Smooth muscle cell (in vitro differentiated cells): Measurements from ENCODE around the gene SAT1. TPM values are rescaled to one million over a fixed set of nuclear protein-coding genes. Genes with fewer than 3 reads are reported as not detected.

Source experiments
- DNase-seq: peaks from one replicate; lab custom pipeline; 2025; ENCODE audit not compliant: unreplicated experiment; lab: John Stamatoyannopoulos, UW
- H2AFZ ChIP-seq: fragments of 200-600 bp; sonication (generic); 2 replicates; pipeline ENCODE4 v1.6.0; 2016; ENCODE audit warnings: antibody characterized with exemption, low read depth, mild to moderate bottlenecking
- H3F3A ChIP-seq: fragments of 200-600 bp; sonication (generic); 2 replicates; pipeline ENCODE4 v1.6.0; 2017; ENCODE audit warnings: antibody characterized with exemption, low read depth
- H3K27ac ChIP-seq: fragments of 200-600 bp; sonication (generic); 2 replicates; pipeline ENCODE4 v1.5.1; 2016; ENCODE audit warnings: low read depth, mild to moderate bottlenecking
- H3K27me3 ChIP-seq: fragments of 200-600 bp; sonication (generic); 2 replicates; pipeline ENCODE4 v1.6.1; 2016; ENCODE audit warnings: low read depth, mild to moderate bottlenecking
- H3K36me3 ChIP-seq: fragments of 200-600 bp; sonication (generic); 2 replicates; pipeline ENCODE4 v1.5.1; 2016; ENCODE audit warnings: low read depth
- H3K4me1 ChIP-seq: fragments of 200-600 bp; sonication (generic); 2 replicates; pipeline ENCODE4 v1.5.1; 2016; ENCODE audit warnings: low read depth
- H3K4me2 ChIP-seq: fragments of 200-600 bp; sonication (generic); 2 replicates; pipeline ENCODE4 v1.6.0; 2016; ENCODE audit warnings: mild to moderate bottlenecking
- H3K4me3 ChIP-seq: fragments of 200-600 bp; sonication (generic); 2 replicates; pipeline ENCODE4 v1.5.1; 2016; ENCODE audit warnings: mild to moderate bottlenecking
- H3K79me2 ChIP-seq: fragments of 200-600 bp; sonication (generic); 2 replicates; pipeline ENCODE4 v1.6.0; 2016; ENCODE audit warnings: low read depth, mild to moderate bottlenecking
- H3K9ac ChIP-seq: fragments of 200-600 bp; sonication (generic); 2 replicates; pipeline ENCODE4 v1.6.0; 2016; ENCODE audit warnings: low read depth
- H3K9me3 ChIP-seq: fragments of 200-600 bp; sonication (generic); replicated peaks from 2 replicates; pipeline ENCODE4 v1.5.1; 2016; ENCODE audit warnings: low read depth
- H4K20me1 ChIP-seq: fragments of 200-600 bp; sonication (generic); 2 replicates; pipeline ENCODE4 v1.6.0; 2016; ENCODE audit warnings: low read depth
- WGBS: methylation state at CpG from one replicate; pipeline ENCODE4 v1.1.7; 2016; ENCODE audit warnings: low lambda C conversion rate; 5-methylcytosine and 5-hydroxymethylcytosine counted together
- polyA plus RNA-seq: library from polyadenylated mRNA; unstranded; fragments of >200 nt; fragmentation: Nextera tagmentation; extraction: Ambion mirVana; gene quantifications from 2 replicates; pipeline ENCODE4 v1.2.1, GENCODE V29; 2016
- total RNA-seq: library from RNA; depleted of rRNA; stranded (reverse); fragments of >200 nt; gene quantifications from 2 replicates; pipeline ENCODE4 v1.2.3, GENCODE V29; 2014
- TF ChIP-seq, protein P1 (sequence below): fragments of 200-600 bp; sonication (generic); IDR thresholded peaks from 2 replicates; pipeline ENCODE4 v1.5.1; 2017; ENCODE audit warnings: borderline replicate concordance, mild to moderate bottlenecking, antibody characterized with exemption; ENCODE audit not compliant: insufficient read depth, poor library complexity, severe bottlenecking

Gene SAT1
- total and polyA plus RNA-seq, 2 experiments from 2014 or later = 399 to 777 TPM

DNA sequence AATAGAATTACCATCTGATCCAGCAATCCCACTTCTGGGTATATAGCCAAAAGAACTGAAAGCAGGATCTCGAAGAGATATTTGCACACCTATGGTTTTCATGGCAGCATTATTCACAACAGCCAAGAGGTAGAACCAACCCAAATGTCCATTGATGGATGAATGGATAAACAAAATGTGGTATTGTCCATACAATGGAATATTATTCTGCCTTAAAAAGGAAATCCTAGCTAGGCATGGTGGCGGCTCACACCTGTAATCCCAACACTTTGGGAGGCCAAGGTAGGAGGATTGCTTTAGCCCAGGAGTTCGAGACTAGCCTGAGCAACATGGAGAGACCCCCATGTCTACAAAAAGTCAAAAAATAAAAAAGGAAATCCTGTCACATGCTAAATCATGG lies 27.3 kb downstream of the SAT1 start:
- TF ChIP-seq, protein P1, sequence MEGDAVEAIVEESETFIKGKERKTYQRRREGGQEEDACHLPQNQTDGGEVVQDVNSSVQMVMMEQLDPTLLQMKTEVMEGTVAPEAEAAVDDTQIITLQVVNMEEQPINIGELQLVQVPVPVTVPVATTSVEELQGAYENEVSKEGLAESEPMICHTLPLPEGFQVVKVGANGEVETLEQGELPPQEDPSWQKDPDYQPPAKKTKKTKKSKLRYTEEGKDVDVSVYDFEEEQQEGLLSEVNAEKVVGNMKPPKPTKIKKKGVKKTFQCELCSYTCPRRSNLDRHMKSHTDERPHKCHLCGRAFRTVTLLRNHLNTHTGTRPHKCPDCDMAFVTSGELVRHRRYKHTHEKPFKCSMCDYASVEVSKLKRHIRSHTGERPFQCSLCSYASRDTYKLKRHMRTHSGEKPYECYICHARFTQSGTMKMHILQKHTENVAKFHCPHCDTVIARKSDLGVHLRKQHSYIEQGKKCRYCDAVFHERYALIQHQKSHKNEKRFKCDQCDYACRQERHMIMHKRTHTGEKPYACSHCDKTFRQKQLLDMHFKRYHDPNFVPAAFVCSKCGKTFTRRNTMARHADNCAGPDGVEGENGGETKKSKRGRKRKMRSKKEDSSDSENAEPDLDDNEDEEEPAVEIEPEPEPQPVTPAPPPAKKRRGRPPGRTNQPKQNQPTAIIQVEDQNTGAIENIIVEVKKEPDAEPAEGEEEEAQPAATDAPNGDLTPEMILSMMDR = no peak
- H3K27ac ChIP-seq = no peak overlapping the region
- no peaks in the 10 kb centered on the region for H3K79me2 ChIP-seq
- DNase-seq = no peak
- H3K27me3 ChIP-seq = no peaks in the 10 kb centered on the region
- WGBS = 94% methylated on average over 3 of the region's 3 CpGs
- H3K4me3 ChIP-seq = no peak overlapping the region
- H3K9me3 ChIP-seq = no peaks in the 10 kb centered on the region
- H3K36me3 ChIP-seq = no peaks in the 10 kb centered on the region
- H3K9ac ChIP-seq = no peak overlapping the region
- H4K20me1 ChIP-seq = no peaks in the 10 kb centered on the region
- H3K4me1 ChIP-seq = peaks cover 12% of the 10 kb centered on the region
- no peak overlapping the region for H2AFZ ChIP-seq
- no peak overlapping the region for H3K4me2 ChIP-seq
- peaks cover 14% of the 10 kb centered on the region for H3F3A ChIP-seq

DNA sequence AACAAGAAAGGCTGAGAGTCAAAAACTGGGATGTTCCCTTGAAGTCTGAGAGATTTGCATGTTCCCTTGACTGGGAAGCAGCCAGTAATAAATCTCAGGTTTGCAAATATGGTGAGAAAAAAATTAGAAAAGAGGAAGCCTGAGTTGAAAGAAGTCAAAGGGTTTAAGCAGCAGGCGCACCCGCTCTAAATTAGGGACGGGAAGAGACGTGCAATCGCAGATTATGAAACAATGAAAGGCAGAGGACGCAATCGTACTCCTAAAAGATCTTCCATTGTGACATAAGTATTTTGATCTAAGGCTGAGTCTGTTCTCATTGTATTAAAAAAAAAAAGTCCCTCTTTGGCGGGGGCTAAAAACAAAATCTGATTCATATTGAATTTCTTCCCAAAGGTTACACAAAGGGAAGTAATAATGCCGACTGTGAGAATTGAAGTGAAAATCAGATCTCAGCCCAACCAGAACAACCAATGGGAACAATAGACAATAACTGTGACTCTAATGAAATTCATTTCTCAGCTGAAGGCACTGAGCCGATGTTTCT lies 28.2 kb downstream of the SAT1 start:
- H3K27me3 ChIP-seq = no peaks in the 10 kb centered on the region
- 92% methylated on average over 10 of the region's 10 CpGs for WGBS
- H3K79me2 ChIP-seq = no peaks in the 10 kb centered on the region
- no peak overlapping the region for H3K27ac ChIP-seq
- H3K36me3 ChIP-seq = no peaks in the 10 kb centered on the region
- no peaks in the 10 kb centered on the region for H3K9me3 ChIP-seq
- no peak for DNase-seq
- peaks cover 10% of the 10 kb centered on the region for H3F3A ChIP-seq
- no peak overlapping the region for H3K4me2 ChIP-seq
- no peak overlapping the region for H3K9ac ChIP-seq
- H4K20me1 ChIP-seq = no peaks in the 10 kb centered on the region
- H3K4me1 ChIP-seq = peaks cover 12% of the 10 kb centered on the region
- TF ChIP-seq, protein P1 = no peak
- H2AFZ ChIP-seq = no peak overlapping the region
- H3K4me3 ChIP-seq = no peak overlapping the region

DNA sequence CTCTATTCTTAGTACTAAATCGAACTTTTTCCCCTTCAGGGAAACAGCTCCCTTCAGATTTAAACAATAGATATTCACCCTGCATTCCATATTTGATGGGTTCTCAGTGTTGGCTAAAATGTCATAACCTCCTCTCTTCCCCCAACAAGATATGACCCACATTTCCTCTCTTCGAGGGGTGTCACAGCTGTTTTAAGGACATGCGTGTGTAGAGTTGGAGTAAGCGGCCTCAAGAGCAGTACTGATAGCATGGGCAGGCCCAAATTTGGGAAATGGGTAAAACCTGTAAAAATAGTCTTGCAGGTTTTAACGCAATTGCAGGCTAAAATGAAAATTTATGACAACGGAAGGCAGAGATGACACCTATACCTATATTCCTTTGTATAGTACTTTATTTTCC lies 28.7 kb downstream of the SAT1 start:
- no peaks in the 10 kb centered on the region for H3K36me3 ChIP-seq
- H3K9me3 ChIP-seq = no peaks in the 10 kb centered on the region
- no peaks in the 10 kb centered on the region for H4K20me1 ChIP-seq
- no peak for DNase-seq
- no peak overlapping the region for H3K4me3 ChIP-seq
- H3K4me2 ChIP-seq = no peak overlapping the region
- H2AFZ ChIP-seq = no peak overlapping the region
- 93% methylated on average over 6 of the region's 6 CpGs for WGBS
- H3K27ac ChIP-seq = no peak overlapping the region
- H3K9ac ChIP-seq = no peak overlapping the region
- TF ChIP-seq, protein P1 = no peak
- no peaks in the 10 kb centered on the region for H3K79me2 ChIP-seq
- H3F3A ChIP-seq = peaks cover 5% of the 10 kb centered on the region
- H3K27me3 ChIP-seq = no peaks in the 10 kb centered on the region
- H3K4me1 ChIP-seq = peaks cover 11% of the 10 kb centered on the region

DNA sequence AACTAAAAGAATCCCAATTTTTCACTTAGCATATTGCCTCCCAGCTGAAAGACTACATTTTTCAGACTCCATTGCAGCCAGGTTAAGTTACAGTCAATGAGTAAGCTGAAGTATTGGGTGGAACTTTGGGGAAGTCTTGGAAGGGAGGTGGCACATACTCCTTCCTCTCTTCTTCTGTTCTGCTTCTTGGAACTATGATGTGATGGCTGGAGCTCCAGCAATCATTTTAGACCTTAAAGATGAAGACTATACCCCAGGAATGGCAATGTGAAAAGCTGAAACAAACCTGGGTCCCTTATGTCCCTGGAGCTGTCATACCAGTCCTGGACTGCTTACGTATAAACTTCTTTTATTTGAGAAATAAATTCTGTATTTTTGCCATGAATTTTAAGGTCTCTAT lies 30.8 kb downstream of the SAT1 start:
- no peaks in the 10 kb centered on the region for H3F3A ChIP-seq
- WGBS = 93% methylated on average over 1 of the region's 1 CpG
- no peaks in the 10 kb centered on the region for H3K4me1 ChIP-seq
- no peaks in the 10 kb centered on the region for H3K9me3 ChIP-seq
- DNase-seq = no peak
- H3K79me2 ChIP-seq = no peaks in the 10 kb centered on the region
- H3K4me3 ChIP-seq = no peak overlapping the region
- H3K9ac ChIP-seq = no peak overlapping the region
- TF ChIP-seq, protein P1 = no peak
- H2AFZ ChIP-seq = no peak overlapping the region
- H3K27me3 ChIP-seq = no peaks in the 10 kb centered on the region
- no peaks in the 10 kb centered on the region for H4K20me1 ChIP-seq
- no peaks in the 10 kb centered on the region for H3K36me3 ChIP-seq
- no peak overlapping the region for H3K4me2 ChIP-seq
- H3K27ac ChIP-seq = no peak overlapping the region
